ENCODE results near the gene SHISAL2B. TPM values are rescaled to one million over a fixed set of nuclear protein-coding genes. Genes with fewer than 3 reads are reported as not detected.

SHISAL2B gene
- total RNA-seq, 2 donors from 2014 or later: not detected

- no peaks in the 10 kb centered on the region for H3K27me3 ChIP-seq (replicated peaks; ENCODE audit: insufficient read depth)
- ATAC-seq (ENCODE audit: insufficient number of reproducible peaks, low FRiP score, low read depth): no peak
These were observed 32.3 kb downstream of the SHISAL2B start for GRCh38 chr5:64722588-64722987.

GRCh38 chr5:64727150-64727549 is 36.8 kb downstream of the SHISAL2B start:
- H3K4me3 ChIP-seq: no peak overlapping the region
- no peak for ATAC-seq (ENCODE audit: insufficient number of reproducible peaks, low FRiP score, low read depth)
- no peak for TF ChIP-seq CTCF (IDR thresholded peaks at IDR 0.05)
- H3K4me1 ChIP-seq (ENCODE audit: control insufficient read depth in 1 of 2, low read depth in 2 of 2): no peaks in the 10 kb centered on the region
- DNase-seq (ENCODE audit: low spot score): no peak
- no peak overlapping the region for H3K27ac ChIP-seq
- H3K36me3 ChIP-seq: no peaks in the 10 kb centered on the region
- H3K27me3 ChIP-seq (replicated peaks; ENCODE audit: insufficient read depth): no peaks in the 10 kb centered on the region
- H3K9me3 ChIP-seq: no peaks in the 10 kb centered on the region

More at GRCh38 chr5:64722588-64722987, 32.3 kb downstream of the SHISAL2B start:
- H3K9me3 ChIP-seq: no peaks in the 10 kb centered on the region
- H3K4me1 ChIP-seq (ENCODE audit: control insufficient read depth in 1 of 2, low read depth in 2 of 2): no peaks in the 10 kb centered on the region
- H3K4me3 ChIP-seq: no peak overlapping the region
- H3K36me3 ChIP-seq: no peaks in the 10 kb centered on the region
- no peak for TF ChIP-seq CTCF (IDR thresholded peaks at IDR 0.05)
- no peak overlapping the region for H3K27ac ChIP-seq
- DNase-seq (ENCODE audit: low spot score): no peak

GRCh38 chr5:64742411-64742810 is 52.1 kb downstream of the SHISAL2B start:
- Histone ChIP-seq H3K27me3 (replicated peaks; ENCODE audit: insufficient read depth) (no peaks in the 10 kb centered on the region), H3K36me3 (peaks cover 8% of the 10 kb centered on the region), H3K4me1 (ENCODE audit: control insufficient read depth in 1 of 2, low read depth in 2 of 2) (no peaks in the 10 kb centered on the region), H3K27ac (no peak overlapping the region), H3K4me3 (no peak overlapping the region), H3K9me3 (no peaks in the 10 kb centered on the region)
- DNase-seq (ENCODE audit: low spot score) (no peak), ATAC-seq (ENCODE audit: insufficient number of reproducible peaks, low FRiP score, low read depth) (no peak)
- TF ChIP-seq CTCF (IDR thresholded peaks at IDR 0.05): no peak

- ATAC-seq (ENCODE audit: insufficient number of reproducible peaks, low FRiP score, low read depth): no peak
These were observed 52.5 kb downstream of the SHISAL2B start for GRCh38 chr5:64742821-64743220.

GRCh38 chr5:64744914-64745313 is 54.6 kb downstream of the SHISAL2B start:
- no peak for TF ChIP-seq CTCF (IDR thresholded peaks at IDR 0.05)
- no peaks in the 10 kb centered on the region for H3K27me3 ChIP-seq (replicated peaks; ENCODE audit: insufficient read depth)
- H3K9me3 ChIP-seq: no peaks in the 10 kb centered on the region

More at GRCh38 chr5:64742821-64743220, 52.5 kb downstream of the SHISAL2B start:
- H3K36me3 ChIP-seq: peaks cover 8% of the 10 kb centered on the region
- DNase-seq (ENCODE audit: low spot score): no peak
- H3K9me3 ChIP-seq: no peaks in the 10 kb centered on the region
- H3K4me3 ChIP-seq: no peak overlapping the region
- H3K4me1 ChIP-seq (ENCODE audit: control insufficient read depth in 1 of 2, low read depth in 2 of 2): no peaks in the 10 kb centered on the region
- H3K27ac ChIP-seq: no peak overlapping the region
- TF ChIP-seq CTCF (IDR thresholded peaks at IDR 0.05): no peak
- no peaks in the 10 kb centered on the region for H3K27me3 ChIP-seq (replicated peaks; ENCODE audit: insufficient read depth)

More at GRCh38 chr5:64744914-64745313, 54.6 kb downstream of the SHISAL2B start:
- ATAC-seq (ENCODE audit: insufficient number of reproducible peaks, low FRiP score, low read depth): no peak
- H3K4me3 ChIP-seq: no peak overlapping the region
- no peak overlapping the region for H3K27ac ChIP-seq
- H3K36me3 ChIP-seq: no peaks in the 10 kb centered on the region
- no peaks in the 10 kb centered on the region for H3K4me1 ChIP-seq (ENCODE audit: control insufficient read depth in 1 of 2, low read depth in 2 of 2)
- DNase-seq (ENCODE audit: low spot score): no peak
